ENCODE data around the gene KCNJ5. TPM values are rescaled to one million over a fixed set of nuclear protein-coding genes. Genes with fewer than 3 reads are reported as not detected.

The KCNJ5 gene
- total and polyA plus RNA-seq, 2 experiments from 2014 or later, result not detected

GRCh38 chr11:128967578-128967977 lies 76.4 kb downstream of the KCNJ5 start:
- H3K9me2 ChIP-seq (ENCODE audit: insufficient read depth), result no peaks in the 10 kb centered on the region
- H3K4me3 Mint-ChIP-seq, result no peak overlapping the region
- no peaks in the 10 kb centered on the region for H3K36me3 ChIP-seq (ENCODE audit: insufficient read depth)
- no peaks in the 10 kb centered on the region for H3K4me1 ChIP-seq (ENCODE audit: insufficient read depth)
- no peak overlapping the region for H2AFZ ChIP-seq
- peaks cover 3% of the 10 kb centered on the region; the same call in 1 of the 2 replicates for H4K20me1 ChIP-seq (replicated peaks; ENCODE audit: insufficient read depth)
- H3K4me2 ChIP-seq, result no peak overlapping the region
- no peaks in the 10 kb centered on the region for H3K9me3 Mint-ChIP-seq
- no peak overlapping the region for H3K4me3 ChIP-seq
- no peak overlapping the region for H3K27ac ChIP-seq (ENCODE audit: low read depth)
- TF ChIP-seq JUNB (IDR thresholded peaks at IDR 0.05; ENCODE audit: unreplicated experiment) (no peak), EZH2phosphoT487 (IDR thresholded peaks at IDR 0.05; ENCODE audit: unreplicated experiment) (no peak), NANOG (IDR thresholded peaks at IDR 0.05; ENCODE audit: borderline replicate concordance) (no peak), ZNF331 (CRISPR knock-in tag; IDR thresholded peaks at IDR 0.05; ENCODE audit: low read depth) (no peak), EZH2 (IDR thresholded peaks at IDR 0.05; ENCODE audit: low read depth, unreplicated experiment) (no peak), ZNF114 (CRISPR knock-in tag; IDR thresholded peaks at IDR 0.05) (no peak), CTCF (conservative IDR thresholded peaks at IDR 0.05; ENCODE audit: low read depth in 2 of 2) (no peak)
- H3K79me2 ChIP-seq (replicated peaks; ENCODE audit: insufficient read depth), result no peaks in the 10 kb centered on the region
- peaks cover 9% of the 10 kb centered on the region; the same call in 2 of the 3 replicates for H3K4me1 Mint-ChIP-seq
- ATAC-seq, result no peak
- H3K27me3 ChIP-seq (ENCODE audit: insufficient read depth), result no peaks in the 10 kb centered on the region
- H3K36me3 Mint-ChIP-seq (ENCODE audit: low read depth), result peaks cover 14% of the 10 kb centered on the region; the same call in 2 of the 3 replicates
- DNase-seq (ENCODE audit: low spot score), result no peak
- H3K27ac Mint-ChIP-seq, result no peak overlapping the region
- H3F3A ChIP-seq (replicated peaks; ENCODE audit: low read depth), result no peaks in the 10 kb centered on the region
- H3K27me3 Mint-ChIP-seq (ENCODE audit: insufficient read depth, low read depth, poor library complexity), result no peaks in the 10 kb centered on the region

- ATAC-seq (peak; percentile 69), DNase-seq (ENCODE audit: low spot score) (peak; percentile 17)
- TF ChIP-seq CTCF (conservative IDR thresholded peaks at IDR 0.05; ENCODE audit: low read depth in 2 of 2) (peak in 1 of 2 experiments; percentile 19; a peak in 1 of 4 replicates), STAT1 (IDR thresholded peaks at IDR 0.05; ENCODE audit: unreplicated experiment) (no peak)
- Histone ChIP-seq H3K27ac (ENCODE audit: low read depth) (no peak overlapping the region), H4K20me1 (replicated peaks; ENCODE audit: insufficient read depth) (no peaks in the 10 kb centered on the region), H3K4me2 (no peak overlapping the region), H3K27me3 (ENCODE audit: insufficient read depth) (no peaks in the 10 kb centered on the region), H3F3A (replicated peaks; ENCODE audit: low read depth) (no peaks in the 10 kb centered on the region), H2AFZ (no peak overlapping the region), H3K4me1 (ENCODE audit: insufficient read depth) (no peaks in the 10 kb centered on the region), H3K79me2 (replicated peaks; ENCODE audit: insufficient read depth) (no peaks in the 10 kb centered on the region), H3K9me2 (ENCODE audit: insufficient read depth) (no peaks in the 10 kb centered on the region), H3K36me3 (ENCODE audit: insufficient read depth) (no peaks in the 10 kb centered on the region; the same call in 1 of the 2 replicates), H3K4me3 (no peak overlapping the region)
- no peaks in the 10 kb centered on the region for H3K9me3 Mint-ChIP-seq
- no peak overlapping the region for H3K4me3 Mint-ChIP-seq
- H3K27ac Mint-ChIP-seq, result no peak overlapping the region
- H3K4me1 Mint-ChIP-seq, result peaks cover 8% of the 10 kb centered on the region; the same call in 2 of the 3 replicates
- peaks cover 21% of the 10 kb centered on the region; the same call in 2 of the 3 replicates for H3K36me3 Mint-ChIP-seq (ENCODE audit: low read depth)
- no peaks in the 10 kb centered on the region for H3K27me3 Mint-ChIP-seq (ENCODE audit: insufficient read depth, low read depth, poor library complexity)
These were observed 77.8 kb downstream of the KCNJ5 start for GRCh38 chr11:128968916-128969315.

Other genes with a start within 250 kb of the KCNJ5 start
- 0.12 and 0.21 TPM in 2 replicates for gene FLI1, start 197.3 kb upstream of the KCNJ5 start, total RNA-seq (2014; rRNA removed; shearing (Covaris generic))
- 0.16 and 0.31 TPM in 2 replicates for gene FLI1, start 197.3 kb upstream of the KCNJ5 start, polyA plus RNA-seq (2016; fragmentation: Nextera tagmentation; extraction: Ambion mirVana)
- not detected in 2 replicates for gene KCNJ1, start 24.1 kb upstream of the KCNJ5 start, total RNA-seq (2014; rRNA removed; shearing (Covaris generic))
- 0.16 and 0.42 TPM in 2 replicates for gene KCNJ1, start 24.1 kb upstream of the KCNJ5 start, polyA plus RNA-seq (2016; fragmentation: Nextera tagmentation; extraction: Ambion mirVana)
- 0.07 TPM in 1 of 2 replicates, not detected in the other for gene TP53AIP1, start 51.5 kb downstream of the KCNJ5 start, total RNA-seq (2014; rRNA removed; shearing (Covaris generic))
- gene TP53AIP1, start 51.5 kb downstream of the KCNJ5 start, polyA plus RNA-seq (2016; fragmentation: Nextera tagmentation; extraction: Ambion mirVana), result not detected in 2 replicates

Measured in GM23338 (cell line).